Stimulated activated CD8-positive, alpha-beta memory T cell treated with anti-CD3 and anti-CD28 coated beads, Interleukin-4, amount 100 ng/mL, for 4 hours (primary cell): ENCODE data around the gene CD44.

Experiments
- DNase-seq, 2 donors: peaks; one replicate each; pipeline ENCODE4 v3.0.0-alpha.2; 2020; ENCODE audit warnings: low read depth in 2 of 2, low spot score in 1 of 2

Gene CD44

GRCh38 chr11:35111161-35112055, 27.6 kb upstream of the CD44 start:
- no peak for DNase-seq

- no peak for DNase-seq
Observed at GRCh38 chr11:35112056-35112845, 26.7 kb upstream of the CD44 start.

GRCh38 chr11:35112846-35113105, 26.2 kb upstream of the CD44 start:
- DNase-seq, result no peak

GRCh38 chr11:35114906-35115687, 23.9 kb upstream of the CD44 start:
- DNase-seq, result no peak

- DNase-seq, result no peak
Observed at GRCh38 chr11:35115688-35116030, 23.3 kb upstream of the CD44 start.

- DNase-seq, result no peak
Observed at GRCh38 chr11:35116245-35116644, 22.7 kb upstream of the CD44 start.

GRCh38 chr11:35116762-35117640, 22.0 kb upstream of the CD44 start:
- no peak for DNase-seq

GRCh38 chr11:35118906-35119305, 20.1 kb upstream of the CD44 start:
- DNase-seq, result no peak

GRCh38 chr11:35121326-35121865, 17.6 kb upstream of the CD44 start:
- DNase-seq, result no peak

GRCh38 chr11:35122308-35122707, 16.7 kb upstream of the CD44 start:
- DNase-seq, result no peak

- DNase-seq, result no peak
Observed at GRCh38 chr11:35126000-35126878, 12.7 kb upstream of the CD44 start.

- no peak for DNase-seq
Observed at GRCh38 chr11:35126879-35127581, 11.9 kb upstream of the CD44 start.

- DNase-seq, result no peak
Observed at GRCh38 chr11:35127619-35128018, 11.4 kb upstream of the CD44 start.

- DNase-seq, result no peak
Observed at GRCh38 chr11:35131094-35131493, 7.9 kb upstream of the CD44 start.

GRCh38 chr11:35131886-35132285, 7.1 kb upstream of the CD44 start:
- DNase-seq, result no peak

- DNase-seq, result no peak
Observed at GRCh38 chr11:35133656-35134055, 5.3 kb upstream of the CD44 start.

- no peak for DNase-seq
Observed at GRCh38 chr11:35134403-35135148, 4.4 kb upstream of the CD44 start.

GRCh38 chr11:35135222-35135621, 3.7 kb upstream of the CD44 start:
- DNase-seq, result no peak
